OCI-LY1 (cell line): ENCODE data around the gene AEN.

Experiments used
- CTCF ChIP-seq: fragments of 200-600 bp; sonication (generic), shearing (Covaris generic); IDR thresholded peaks from 2 replicates; pipeline ENCODE4 v1.5.1; 2017; ENCODE audit warnings: mild to moderate bottlenecking, antibody characterized with exemption, low read length, moderate library complexity, mixed read lengths
- EZH2 ChIP-seq: fragments of 200-600 bp; sonication (generic), shearing (Covaris generic); IDR thresholded peaks from 2 replicates; pipeline ENCODE4 v1.8.0; 2017; ENCODE audit warnings: borderline replicate concordance, mixed run types, mild to moderate bottlenecking, antibody characterized with exemption, low read length, moderate library complexity, mixed read lengths

GRCh38 chr15:88656760-88657221 is 35.7 kb downstream of the AEN start:
- TF ChIP-seq CTCF: no peak
- TF ChIP-seq EZH2: no peak
